Heart left ventricle (tissue), 16 donors: Measurements from ENCODE around the gene ZNF565. TPM values are rescaled to one million over a fixed set of nuclear protein-coding genes. Genes with fewer than 3 reads are reported as not detected.

Experiments used
- ATAC-seq, 4 donors: fragments of 200-7000 bp; cut with Tn5 transposase; one replicate each; pipeline ENCODE4 v1.9.1; 2020 to 2022; ENCODE audit warnings: moderate library complexity in 4 of 4, mild to moderate bottlenecking in 3 of 4, moderate number of reproducible peaks in 1 of 4
- DNase-seq, 5 donors: peaks; one replicate each; pipeline ENCODE4 v3.0.0-alpha.2; 2020
- H3K27ac ChIP-seq, 12 donors: fragments of 200-600 bp; sonication (generic) in 4 of 12; one replicate each; pipeline versions ENCODE4 v1.5.0 to v1.8.0; 2016 to 2022; ENCODE audit warnings: mild to moderate bottlenecking in 2 of 12
- H3K27me3 ChIP-seq, 9 donors: fragments of 200-600 bp; sonication (generic) in 2 of 9; one replicate each; pipeline versions ENCODE4 v1.5.1 to v1.8.0; 2016 to 2022; ENCODE audit warnings: mild to moderate bottlenecking in 3 of 9
- H3K36me3 ChIP-seq, 9 donors: fragments of 200-600 bp; sonication (generic) in 2 of 9; one replicate each; pipeline versions ENCODE4 v1.5.0 to v1.8.0; 2018 to 2022; ENCODE audit warnings: mild to moderate bottlenecking in 2 of 9
- H3K4me1 ChIP-seq, 12 donors: fragments of 200-600 bp; sonication (generic) in 4 of 12; one replicate each; pipeline versions ENCODE4 v1.5.0 to v1.8.0; 2016 to 2022; ENCODE audit warnings: mild to moderate bottlenecking in 3 of 12
- H3K4me3 ChIP-seq, 12 donors: fragments of 200-600 bp; sonication (generic) in 4 of 12; one replicate each; pipeline versions ENCODE4 v1.5.0 to v1.8.0; 2017 to 2022; ENCODE audit warnings: mild to moderate bottlenecking in 9 of 12, moderate library complexity in 4 of 12
- H3K9me3 ChIP-seq, 12 donors: fragments of 200-600 bp; sonication (generic) in 4 of 12; one replicate each; pipeline versions ENCODE4 v1.5.0 to v1.8.0; 2016 to 2022; ENCODE audit warnings: mild to moderate bottlenecking in 1 of 12
- POLR2A ChIP-seq, 2 donors: fragments of 450-650 bp; IDR thresholded peaks; one replicate each; pipeline ENCODE4 v1.6.1; 2017; ENCODE audit warnings: antibody characterized with exemption in 2 of 2, mild to moderate bottlenecking in 2 of 2, moderate library complexity in 2 of 2
- WGBS, 4 donors: extraction: QIAGEN DNeasy Blood & Tissue Kit in 2 of 4; methylation state at CpG; one replicate each; pipeline versions ENCODE4 v1.1.5 to v1.1.7; 2013 to 2018; 5-methylcytosine and 5-hydroxymethylcytosine counted together
- intact Hi-C, 10 donors: fragments of 100-400 bp; cut with DNase I; formaldehyde crosslinking; loops; one replicate each; pipeline versions ENCODE4 v1.11.1 to v1.14.2; 2022
- polyA plus RNA-seq, 2 donors: library from polyadenylated mRNA; stranded (reverse); fragments of 200-250 nt; gene quantifications; one replicate each; pipeline ENCODE4 v1.2.3, GENCODE V29; 2013
- total RNA-seq, 9 donors: library from RNA; depleted of rRNA in 2 of 9; stranded (reverse); fragments of >200 nt in 2 of 9; fragmentation: NEBNext Ultra II Directional in 3 of 9; extraction: Animal tissue kit (Norgen Biotek cat#: 25700) in 3 of 9; gene quantifications; one replicate each; pipeline versions ENCODE4 v1.1.0 to v1.2.4, GENCODE V29; 2016 to 2023
- TF ChIP-seq, protein P1 (sequence below), 12 donors: fragments of 200-600 bp; sonication (generic) in 4 of 12; IDR thresholded peaks; one replicate each; pipeline versions ENCODE4 v1.5.0 to v1.8.0; 2018 to 2022; ENCODE audit warnings: antibody characterized with exemption in 12 of 12, mild to moderate bottlenecking in 5 of 12
- donor health status: ischemic (EF 13 %, LVEDD 7.1; RV severe dilation, severe dysfunction).
- donor health status: healthy with polysubstance abuse.
- donor health status: DM: no; HTN: yes; CAD: no.
- donor health status: DM: no; HTN: no; CAD: no.
- donor health status: ischemic (EF 25% LVEDD 6.9; RV normal size, moderate dysfunction).
- donor health status: ischemic (EF 25% LVEDD 5.7; RV mildly dilated, moderate dysfunction).
- donor health status: healthy.
- donor health status: DM: yes; HTN: yes; CAD: no.
- donor health status: ischemic (EF 35%, LVEDD 5.7; RV mildly dilated, moderate dysfunction).
- donor health status: nonischemic (EF 11% LVEDD 7.7; RV severe dilation, severe dysfunction).
- donor health status: DM: yes; HTN: yes; CAD: no.
- donor health status: PGD.
- donor health status: ischemic (EF 29% LVEDD 5.4; RV normal size, mild dysfunction).
- donor health status: nonischemic (EF 23%, LVEDD 6.1; RV moderate dilation, normal function).

Gene ZNF565
- total and polyA plus RNA-seq, 11 donors, result 2.3 to 4.3 (median 3.0) TPM

GRCh38 chr19:36212895-36213294 lies 1.6 kb downstream of the ZNF565 start:
- intact Hi-C loops, result loop anchor here in 2 of 10 donors (10.0 kb wide), 1 partner anchor 272 kb away; the partner anchor contains the start of gene ZNF566 (in 2 of the 2)
- DNase-seq (no peak), ATAC-seq (no peak)
- Histone ChIP-seq H3K27ac (no peak overlapping the region), H3K4me1 (peaks cover 0 to 33% (median 13%) of the 10 kb centered on the region in 12 donors), H3K4me3 (no peak overlapping the region), H3K9me3 (no peaks in the 10 kb centered on the region), H3K36me3 (no peaks in the 10 kb centered on the region), H3K27me3 (no peaks in the 10 kb centered on the region)
- WGBS, 4 donors, result 78 to 93% (median 86%) methylated on average over 2 of the region's 2 CpGs
- TF ChIP-seq, protein P1, sequence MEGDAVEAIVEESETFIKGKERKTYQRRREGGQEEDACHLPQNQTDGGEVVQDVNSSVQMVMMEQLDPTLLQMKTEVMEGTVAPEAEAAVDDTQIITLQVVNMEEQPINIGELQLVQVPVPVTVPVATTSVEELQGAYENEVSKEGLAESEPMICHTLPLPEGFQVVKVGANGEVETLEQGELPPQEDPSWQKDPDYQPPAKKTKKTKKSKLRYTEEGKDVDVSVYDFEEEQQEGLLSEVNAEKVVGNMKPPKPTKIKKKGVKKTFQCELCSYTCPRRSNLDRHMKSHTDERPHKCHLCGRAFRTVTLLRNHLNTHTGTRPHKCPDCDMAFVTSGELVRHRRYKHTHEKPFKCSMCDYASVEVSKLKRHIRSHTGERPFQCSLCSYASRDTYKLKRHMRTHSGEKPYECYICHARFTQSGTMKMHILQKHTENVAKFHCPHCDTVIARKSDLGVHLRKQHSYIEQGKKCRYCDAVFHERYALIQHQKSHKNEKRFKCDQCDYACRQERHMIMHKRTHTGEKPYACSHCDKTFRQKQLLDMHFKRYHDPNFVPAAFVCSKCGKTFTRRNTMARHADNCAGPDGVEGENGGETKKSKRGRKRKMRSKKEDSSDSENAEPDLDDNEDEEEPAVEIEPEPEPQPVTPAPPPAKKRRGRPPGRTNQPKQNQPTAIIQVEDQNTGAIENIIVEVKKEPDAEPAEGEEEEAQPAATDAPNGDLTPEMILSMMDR (IDR thresholded peaks at IDR 0.05), result no peak
- no peak for TF ChIP-seq POLR2A (IDR thresholded peaks at IDR 0.05)

GRCh38 chr19:36210497-36210896 lies 4.0 kb downstream of the ZNF565 start:
- intact Hi-C loops, result loop anchor here in 2 of 10 donors (10.0 kb wide), 1 partner anchor 274 kb away; the partner anchor contains the start of gene ZNF566 (in 2 of the 2)
- Histone ChIP-seq H3K4me3 (no peak overlapping the region), H3K27me3 (no peaks in the 10 kb centered on the region), H3K4me1 (peaks cover 0 to 10% (median 4%) of the 10 kb centered on the region in 12 donors), H3K36me3 (peaks cover 0 to 7% (median 4%) of the 10 kb centered on the region in 9 donors), H3K9me3 (no peaks in the 10 kb centered on the region), H3K27ac (no peak overlapping the region)
- 92 to 95% (median 93%) methylated on average over 8 of the region's 8 CpGs for WGBS, 4 donors
- DNase-seq (no peak), ATAC-seq (no peak)
- TF ChIP-seq, protein P1 (IDR thresholded peaks at IDR 0.05), result no peak
- no peak for TF ChIP-seq POLR2A (IDR thresholded peaks at IDR 0.05)

DNA sequence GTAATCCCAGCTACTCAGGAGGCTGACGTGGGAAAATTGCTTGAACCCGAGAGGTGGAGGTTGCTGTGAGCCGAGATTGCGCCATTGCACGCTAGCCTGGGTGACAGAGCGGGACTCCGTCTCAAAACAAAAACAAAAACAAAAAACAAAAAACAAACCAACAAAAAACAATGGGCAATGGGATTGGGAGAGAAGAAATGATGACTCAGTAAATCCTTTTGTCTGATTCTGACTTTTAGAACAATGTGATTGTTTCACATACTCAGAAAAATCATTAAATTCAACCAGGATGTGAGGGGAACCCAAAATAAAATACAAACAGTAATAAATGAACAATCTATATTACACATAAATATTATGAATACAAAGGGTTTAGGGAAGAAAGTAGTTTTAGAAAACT lies 5.1 kb downstream of the ZNF565 start:
- TF ChIP-seq POLR2A (IDR thresholded peaks at IDR 0.05), result no peak
- TF ChIP-seq, protein P1 (IDR thresholded peaks at IDR 0.05), result no peak
- Histone ChIP-seq H3K27me3 (no peaks in the 10 kb centered on the region), H3K36me3 (peaks cover 0 to 13% (median 5%) of the 10 kb centered on the region in 9 donors), H3K4me3 (no peak overlapping the region), H3K27ac (no peak overlapping the region), H3K9me3 (no peaks in the 10 kb centered on the region), H3K4me1 (peaks cover 0 to 10% (median 4%) of the 10 kb centered on the region in 12 donors)
- 93 to 99% (median 97%) methylated on average over 7 of the region's 7 CpGs for WGBS, 4 donors
- ATAC-seq (no peak), DNase-seq (no peak)
- intact Hi-C loops, result no loop called here

DNA sequence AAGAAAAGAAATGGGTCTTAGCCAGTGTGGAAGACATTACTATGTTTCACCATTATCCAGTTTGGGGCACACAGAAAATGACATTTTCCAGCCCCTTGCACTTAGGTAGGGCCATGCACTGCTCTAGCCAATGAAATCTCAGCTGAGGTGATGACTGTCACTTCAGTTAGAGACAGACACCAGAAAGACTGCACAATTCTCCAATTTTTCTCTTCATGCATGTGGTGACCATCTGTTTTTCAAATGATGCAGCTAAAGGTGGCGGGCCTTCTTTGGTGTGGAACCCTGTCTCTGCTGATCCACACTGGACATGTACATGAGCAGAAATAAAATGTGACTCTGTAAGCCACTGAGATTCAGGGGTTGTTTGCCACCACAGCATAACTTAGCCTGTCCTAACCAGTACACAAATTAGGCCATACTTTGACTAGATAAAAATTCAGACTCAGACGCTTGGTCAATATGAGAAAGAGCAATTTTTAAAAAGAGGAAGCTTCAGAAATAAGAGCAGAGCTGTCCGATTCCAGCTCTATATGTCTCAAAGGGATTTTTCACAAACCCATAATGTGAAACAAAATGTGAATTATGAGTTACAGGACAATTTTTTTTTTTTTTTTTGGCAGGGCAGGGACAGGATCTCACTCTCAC lies 6.7 kb downstream of the ZNF565 start:
- DNase-seq, result no peak
- intact Hi-C loops, result no loop called here
- WGBS, 4 donors, result 91 to 96% (median 92%) methylated on average over 3 of the region's 3 CpGs
- Histone ChIP-seq H3K27ac (no peak overlapping the region), H3K4me1 (no peaks in the 10 kb centered on the region), H3K4me3 (no peak overlapping the region), H3K36me3 (peaks cover 0 to 19% (median 5%) of the 10 kb centered on the region in 9 donors), H3K9me3 (no peaks in the 10 kb centered on the region), H3K27me3 (no peaks in the 10 kb centered on the region)
- no peak for ATAC-seq
- no peak for TF ChIP-seq POLR2A (IDR thresholded peaks at IDR 0.05)
- TF ChIP-seq, protein P1 (IDR thresholded peaks at IDR 0.05), result no peak
